Type B pancreatic cell (in vitro differentiated cells): ENCODE data around the gene CORO2A. TPM values are rescaled to one million over a fixed set of nuclear protein-coding genes. Genes with fewer than 3 reads are reported as not detected.
A peak's percentile ranks its signal among the peaks of the same experiment; 100 is the strongest.
"Not testable (repeated sequence)": the region's sequence is repeated elsewhere in the genome, so short reads cannot be mapped to it uniquely, and the experiment has no call there.

Experiments used
- DNase-seq: peaks from one replicate; pipeline ENCODE4 v3.0.0; 2021; ENCODE audit warnings: mixed read lengths; ENCODE audit not compliant: unreplicated experiment; ENCODE audit errors: extremely low spot score
- H3K27ac Mint-ChIP-seq: 2 replicates; pipeline ENCODE4 v1.8.0; 2021; ENCODE audit warnings: mild to moderate bottlenecking, mixed read lengths
- H3K27me3 Mint-ChIP-seq: 2 replicates; pipeline ENCODE4 v1.8.0; 2021; ENCODE audit warnings: mixed read lengths
- H3K36me3 Mint-ChIP-seq: 2 replicates; pipeline ENCODE4 v1.8.0; 2021; ENCODE audit warnings: mixed read lengths
- H3K4me1 Mint-ChIP-seq: one replicate; pipeline ENCODE4 v1.8.0; 2021; ENCODE audit warnings: mixed read lengths; ENCODE audit not compliant: unreplicated experiment
- H3K4me3 Mint-ChIP-seq: 2 replicates; pipeline ENCODE4 v1.8.0; 2021; ENCODE audit warnings: mild to moderate bottlenecking, mixed read lengths
- H3K9me3 Mint-ChIP-seq: 2 replicates; pipeline ENCODE4 v1.8.0; 2021; ENCODE audit warnings: mixed read lengths
- total RNA-seq: library from RNA; stranded (reverse); gene quantifications from 2 replicates; pipeline ENCODE4 v1.2.1, GENCODE V29; 2021; ENCODE audit warnings: low replicate concordance
- TF ChIP-seq, protein P1 (sequence below): fragments of 200-600 bp; sonication (generic); conservative IDR thresholded peaks from 2 replicates; pipeline ENCODE4 v1.5.0; 2021; ENCODE audit warnings: antibody characterized with exemption, mild to moderate bottlenecking

The CORO2A gene
- total RNA-seq, 1 donor from 2014 or later: 9.9 TPM

DNA sequence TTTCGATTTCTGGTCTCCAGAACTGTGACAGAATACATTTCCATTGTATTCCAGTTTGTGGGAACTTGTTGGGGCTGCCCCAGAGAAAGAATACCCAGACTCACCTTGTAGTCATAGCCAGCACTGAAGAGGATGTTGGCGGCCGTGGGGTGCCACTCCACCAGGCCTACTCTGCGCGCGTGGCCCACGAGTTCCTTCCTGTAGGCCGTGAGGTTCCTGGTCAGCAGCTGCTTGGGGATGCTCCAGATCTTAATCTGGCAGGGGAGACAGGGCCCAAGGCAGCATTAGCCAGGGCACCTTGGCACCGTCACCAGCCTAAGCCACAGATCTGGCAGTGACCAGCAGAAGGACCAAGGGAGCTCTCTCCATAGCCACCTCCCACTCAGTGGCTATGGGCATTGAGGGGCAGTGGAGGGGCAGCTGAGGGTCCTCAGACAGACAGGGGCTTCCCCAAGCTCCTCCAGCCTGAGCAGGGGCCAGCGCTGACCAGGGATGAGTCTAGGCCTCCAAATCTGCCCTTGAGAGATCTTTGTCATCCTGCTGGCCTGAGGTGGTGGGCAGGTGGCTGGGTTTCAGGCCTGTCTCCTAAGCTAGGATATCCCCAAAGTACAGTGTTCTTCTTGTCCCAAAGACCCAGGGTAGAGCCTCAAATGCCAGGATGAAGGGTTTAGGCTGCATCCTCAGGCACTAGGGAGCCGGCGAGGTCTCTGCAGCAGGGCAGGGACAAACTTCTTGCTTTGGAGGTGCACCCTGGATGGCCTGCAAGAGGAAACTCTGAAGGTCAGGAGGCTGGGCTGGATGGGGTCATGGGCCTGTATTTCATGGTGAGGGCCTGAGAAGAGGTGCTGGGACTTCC lies 57.5 kb downstream of the CORO2A start:
- Mint-ChIP-seq H3K36me3 (no peaks in the 10 kb centered on the region), H3K27me3 (no peaks in the 10 kb centered on the region), H3K9me3 (no peaks in the 10 kb centered on the region), H3K4me3 (no peak overlapping the region), H3K4me1 (peaks cover 9% of the 10 kb centered on the region), H3K27ac (peak overlapping the region; percentile 62)
- TF ChIP-seq, protein P1, sequence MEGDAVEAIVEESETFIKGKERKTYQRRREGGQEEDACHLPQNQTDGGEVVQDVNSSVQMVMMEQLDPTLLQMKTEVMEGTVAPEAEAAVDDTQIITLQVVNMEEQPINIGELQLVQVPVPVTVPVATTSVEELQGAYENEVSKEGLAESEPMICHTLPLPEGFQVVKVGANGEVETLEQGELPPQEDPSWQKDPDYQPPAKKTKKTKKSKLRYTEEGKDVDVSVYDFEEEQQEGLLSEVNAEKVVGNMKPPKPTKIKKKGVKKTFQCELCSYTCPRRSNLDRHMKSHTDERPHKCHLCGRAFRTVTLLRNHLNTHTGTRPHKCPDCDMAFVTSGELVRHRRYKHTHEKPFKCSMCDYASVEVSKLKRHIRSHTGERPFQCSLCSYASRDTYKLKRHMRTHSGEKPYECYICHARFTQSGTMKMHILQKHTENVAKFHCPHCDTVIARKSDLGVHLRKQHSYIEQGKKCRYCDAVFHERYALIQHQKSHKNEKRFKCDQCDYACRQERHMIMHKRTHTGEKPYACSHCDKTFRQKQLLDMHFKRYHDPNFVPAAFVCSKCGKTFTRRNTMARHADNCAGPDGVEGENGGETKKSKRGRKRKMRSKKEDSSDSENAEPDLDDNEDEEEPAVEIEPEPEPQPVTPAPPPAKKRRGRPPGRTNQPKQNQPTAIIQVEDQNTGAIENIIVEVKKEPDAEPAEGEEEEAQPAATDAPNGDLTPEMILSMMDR: no peak
- no peak for DNase-seq

DNA sequence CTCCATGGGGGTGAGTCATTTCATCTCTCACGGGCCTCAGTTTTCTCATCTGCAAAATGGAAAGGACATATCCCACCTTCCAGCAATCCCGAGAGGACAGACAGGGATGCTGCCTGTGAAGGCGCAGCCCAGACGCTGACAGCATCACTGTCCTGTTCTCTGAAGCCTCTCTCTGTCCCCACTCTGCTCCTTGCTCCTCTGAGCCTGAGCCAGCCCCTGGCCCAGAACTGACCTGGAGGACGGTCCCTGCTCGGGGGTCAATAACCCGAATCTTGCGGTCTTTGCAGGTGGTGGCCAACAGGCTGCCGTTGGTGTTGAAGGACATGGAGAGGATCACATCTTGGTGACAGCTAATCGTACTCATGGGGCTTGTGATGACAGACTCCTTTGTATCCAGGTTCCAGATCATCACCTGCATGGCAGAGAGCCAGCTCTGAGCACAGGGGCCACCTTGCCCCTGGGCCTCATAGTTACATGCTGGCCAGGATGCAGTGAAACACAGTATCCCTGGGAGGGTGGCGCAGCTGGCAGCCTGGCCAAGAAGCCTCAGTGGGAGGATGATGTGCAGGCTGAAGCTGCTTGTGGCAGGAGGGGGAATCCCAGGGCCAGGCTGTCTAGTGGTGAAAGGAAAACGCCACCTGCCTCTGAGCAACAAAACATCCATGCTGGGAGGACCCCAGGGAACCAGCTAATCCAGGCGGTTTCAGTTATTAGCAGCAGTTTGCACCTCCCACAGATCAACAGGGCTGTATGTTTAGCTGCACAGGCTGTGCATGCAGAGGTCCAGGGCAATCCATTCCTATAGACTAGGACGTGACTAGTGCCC lies 59.4 kb downstream of the CORO2A start:
- H3K9me3 Mint-ChIP-seq: no peaks in the 10 kb centered on the region
- DNase-seq: no peak
- H3K4me1 Mint-ChIP-seq: peaks cover 9% of the 10 kb centered on the region
- H3K4me3 Mint-ChIP-seq: no peak overlapping the region
- no peaks in the 10 kb centered on the region for H3K36me3 Mint-ChIP-seq
- H3K27ac Mint-ChIP-seq: no peak overlapping the region
- no peaks in the 10 kb centered on the region for H3K27me3 Mint-ChIP-seq
- TF ChIP-seq, protein P1: no peak

DNA sequence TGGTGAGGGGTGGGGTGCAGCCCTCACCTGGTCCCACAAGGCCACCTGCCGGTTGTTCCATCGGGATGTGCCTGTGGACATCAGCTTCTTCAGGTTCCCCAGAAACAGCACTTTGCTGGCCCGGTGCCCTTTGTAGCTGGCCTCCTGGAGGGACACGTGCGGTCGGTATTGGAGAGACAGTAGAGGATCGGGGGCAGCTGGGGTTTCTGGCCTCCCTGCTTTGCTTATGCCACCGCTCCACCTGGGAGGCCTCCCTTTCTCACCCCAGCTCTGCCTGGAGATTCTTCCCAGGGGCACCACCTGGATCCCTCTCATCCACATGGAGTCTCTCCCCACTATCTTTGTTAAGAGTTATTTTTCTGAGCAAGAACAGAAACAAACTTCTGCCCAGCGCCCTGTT lies 60.3 kb downstream of the CORO2A start:
- Mint-ChIP-seq H3K27ac (no peak overlapping the region), H3K4me1 (peaks cover 9% of the 10 kb centered on the region)

DNA sequence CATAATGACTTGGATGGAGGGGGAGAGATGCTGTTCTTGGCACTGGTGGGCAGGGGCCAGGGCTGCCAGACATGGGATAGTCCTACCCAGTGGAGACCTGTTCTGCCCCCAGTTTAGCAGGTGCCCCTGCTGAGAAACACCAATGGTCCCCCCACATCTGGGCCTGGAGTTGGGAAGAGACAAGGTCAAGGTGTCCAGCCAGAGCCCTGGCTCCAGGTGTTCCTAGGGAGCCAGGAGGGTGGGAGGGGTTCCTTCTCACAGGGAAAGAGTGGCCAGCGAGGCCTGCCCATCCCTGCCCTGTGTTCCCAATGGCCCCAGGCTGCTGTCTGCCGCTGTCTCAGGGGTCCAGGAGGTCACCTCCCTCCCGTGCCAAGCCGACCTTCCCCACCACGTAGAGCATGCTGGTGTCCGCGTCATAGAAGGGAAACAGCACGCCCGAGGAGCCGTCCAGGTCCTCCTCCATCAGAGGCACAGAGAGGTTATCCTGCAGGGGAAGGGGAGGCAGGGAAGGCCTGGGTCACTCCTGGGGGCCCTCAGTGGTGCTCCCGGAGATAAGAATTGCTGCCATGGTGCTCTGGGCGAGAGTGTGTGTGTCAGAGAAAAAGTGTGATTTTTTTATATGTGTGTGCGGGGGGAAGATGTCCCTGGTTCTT lies 61.7 kb downstream of the CORO2A start:
- Mint-ChIP-seq H3K27me3 (no peaks in the 10 kb centered on the region), H3K27ac (no peak overlapping the region)

More for the DNA sequence above, 60.3 kb downstream of the CORO2A start:
- Mint-ChIP-seq H3K36me3 (no peaks in the 10 kb centered on the region), H3K27me3 (no peaks in the 10 kb centered on the region), H3K4me3 (no peak overlapping the region), H3K9me3 (no peaks in the 10 kb centered on the region)
- TF ChIP-seq, protein P1: no peak
- no peak for DNase-seq

DNA sequence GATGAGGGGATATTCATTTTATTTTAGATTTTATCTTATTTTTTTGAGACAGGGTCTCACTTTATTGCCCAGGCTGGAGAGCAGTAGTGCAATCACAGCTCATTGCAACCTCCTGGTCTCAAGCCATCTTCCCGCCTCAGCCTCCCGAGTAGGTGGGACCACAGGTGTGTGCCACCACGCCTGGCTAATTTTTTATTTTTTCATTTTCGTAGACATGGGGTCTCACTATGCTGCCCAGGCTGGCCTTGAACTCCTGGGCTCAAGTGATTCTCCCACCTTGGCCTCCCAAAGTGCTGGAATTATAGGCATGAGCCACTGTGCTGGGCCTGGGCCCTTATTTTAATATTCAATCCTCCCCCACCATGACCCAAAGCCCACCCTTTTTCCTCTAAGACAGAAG lies 62.4 kb downstream of the CORO2A start:
- H3K9me3 Mint-ChIP-seq, DNase-seq, H3K36me3 Mint-ChIP-seq, H3K27ac Mint-ChIP-seq, H3K4me1 Mint-ChIP-seq, H3K27me3 Mint-ChIP-seq, H3K4me3 Mint-ChIP-seq: not testable (repeated sequence)

More for the DNA sequence above, 61.7 kb downstream of the CORO2A start:
- DNase-seq: no peak
- TF ChIP-seq, protein P1: no peak
- Mint-ChIP-seq H3K4me1 (peaks cover 7% of the 10 kb centered on the region), H3K4me3 (no peak overlapping the region), H3K9me3 (no peaks in the 10 kb centered on the region), H3K36me3 (no peaks in the 10 kb centered on the region)
